GM23338 (cell line): ENCODE measurements around the gene MYH10. TPM values are rescaled to one million over a fixed set of nuclear protein-coding genes. Genes with fewer than 3 reads are reported as not detected.

ENCODE experiments used
- ATAC-seq: fragments of 200-7000 bp; cut with Tn5 transposase; 3 replicates; pipeline ENCODE4 v1.9.1; 2020
- DNase-seq: peaks from one replicate; pipeline ENCODE4 v3.0.0-alpha.2; 2015; ENCODE audit warnings: low spot score
- H2AFZ ChIP-seq: fragments of 200-600 bp; sonication (generic); 2 replicates; pipeline ENCODE4 v1.8.0; 2016; ENCODE audit warnings: antibody characterized with exemption, mild to moderate bottlenecking, moderate library complexity
- H3F3A ChIP-seq: fragments of 200-600 bp; sonication (generic); replicated peaks from 2 replicates; pipeline ENCODE4 v1.8.0; 2017; ENCODE audit warnings: antibody characterized with exemption, mixed run types, low read depth
- H3K27ac ChIP-seq: fragments of 200-600 bp; sonication (generic); 2 replicates; pipeline ENCODE4 v1.6.1; 2016; ENCODE audit warnings: low read depth
- H3K27me3 ChIP-seq: fragments of 200-600 bp; sonication (generic); 2 replicates; pipeline ENCODE4 v1.8.0; 2016; ENCODE audit warnings: mild to moderate bottlenecking, mixed run types, moderate library complexity; ENCODE audit not compliant: insufficient read depth
- H3K36me3 ChIP-seq: fragments of 200-600 bp; sonication (generic); 2 replicates; pipeline ENCODE4 v1.8.0; 2016; ENCODE audit warnings: mild to moderate bottlenecking; ENCODE audit not compliant: insufficient read depth
- H3K4me1 ChIP-seq: fragments of 200-600 bp; sonication (generic); 2 replicates; pipeline ENCODE4 v1.8.0; 2016; ENCODE audit warnings: mild to moderate bottlenecking, moderate library complexity; ENCODE audit not compliant: insufficient read depth
- H3K4me2 ChIP-seq: fragments of 200-600 bp; sonication (generic); 2 replicates; pipeline ENCODE4 v1.7.1; 2017; ENCODE audit warnings: mixed run types
- H3K4me3 ChIP-seq: fragments of 200-600 bp; sonication (generic); 2 replicates; pipeline ENCODE4 v1.6.1; 2016; ENCODE audit warnings: mixed run types
- H3K79me2 ChIP-seq: fragments of 200-600 bp; sonication (generic); replicated peaks from 2 replicates; pipeline ENCODE4 v1.8.0; 2017; ENCODE audit warnings: mild to moderate bottlenecking; ENCODE audit not compliant: insufficient read depth
- H3K9me2 ChIP-seq: fragments of 200-600 bp; sonication (generic); 2 replicates; pipeline ENCODE4 v1.8.0; 2017; ENCODE audit not compliant: insufficient read depth
- H4K20me1 ChIP-seq: fragments of 200-600 bp; sonication (generic); replicated peaks from 2 replicates; pipeline ENCODE4 v1.8.0; 2017; ENCODE audit warnings: mild to moderate bottlenecking; ENCODE audit not compliant: insufficient read depth
- H3K27ac Mint-ChIP-seq: 2 replicates; pipeline ENCODE4 v1.8.0; 2020; ENCODE audit warnings: inconsistent platforms, mild to moderate bottlenecking, moderate library complexity, mixed read lengths
- H3K27me3 Mint-ChIP-seq: 3 replicates; pipeline ENCODE4 v1.8.0; 2022; ENCODE audit warnings: low read depth, mild to moderate bottlenecking, moderate library complexity, mixed read lengths, inconsistent platforms; ENCODE audit not compliant: insufficient read depth, poor library complexity
- H3K36me3 Mint-ChIP-seq: 3 replicates; pipeline ENCODE4 v1.8.0; 2021; ENCODE audit warnings: low read depth, mild to moderate bottlenecking, inconsistent platforms, moderate library complexity, mixed read lengths
- H3K4me1 Mint-ChIP-seq: 3 replicates; pipeline ENCODE4 v1.8.0; 2020; ENCODE audit warnings: mild to moderate bottlenecking, inconsistent platforms, mixed read lengths
- H3K4me3 Mint-ChIP-seq: 3 replicates; pipeline ENCODE4 v1.8.0; 2021; ENCODE audit warnings: moderate library complexity, mild to moderate bottlenecking, inconsistent platforms, mixed read lengths
- H3K9me3 Mint-ChIP-seq: 3 replicates; pipeline ENCODE4 v1.8.0; 2020; ENCODE audit warnings: moderate library complexity, mild to moderate bottlenecking, inconsistent platforms, mixed read lengths
- JUNB ChIP-seq: IDR thresholded peaks from one replicate; pipeline ENCODE4 v1.6.1; 2016; ENCODE audit warnings: antibody characterized with exemption; ENCODE audit not compliant: unreplicated experiment
- NANOG ChIP-seq: IDR thresholded peaks from 2 replicates; pipeline ENCODE4 v1.6.1; 2016; ENCODE audit warnings: antibody characterized with exemption, borderline replicate concordance
- POLR2AphosphoS5 ChIP-seq: IDR thresholded peaks from 2 replicates; pipeline ENCODE4 v1.6.1; 2016; ENCODE audit warnings: antibody characterized with exemption, low read depth
- REST ChIP-seq: IDR thresholded peaks from one replicate; pipeline ENCODE4 v1.6.1; 2018; ENCODE audit warnings: antibody characterized with exemption; ENCODE audit not compliant: unreplicated experiment
- STAT1 ChIP-seq: IDR thresholded peaks from one replicate; pipeline ENCODE4 v1.6.1; 2016; ENCODE audit warnings: antibody characterized with exemption; ENCODE audit not compliant: unreplicated experiment
- ZNF114 ChIP-seq: fragments of 250-450 bp; sonication (Bioruptor Pico); IDR thresholded peaks from 2 replicates; pipeline ENCODE4 v1.5.0; 2020; ENCODE audit warnings: mild to moderate bottlenecking, moderate library complexity
- ZNF331 ChIP-seq: fragments of 250-450 bp; sonication (Bioruptor Pico); IDR thresholded peaks from 2 replicates; pipeline ENCODE4 v1.5.0; 2020; ENCODE audit warnings: low read depth, mild to moderate bottlenecking, moderate library complexity
- polyA plus RNA-seq: library from polyadenylated mRNA; unstranded; fragments of >200 nt; fragmentation: Nextera tagmentation; extraction: Ambion mirVana; gene quantifications from 2 replicates; pipeline ENCODE4 v1.2.1, GENCODE V29; 2016
- total RNA-seq: library from RNA; depleted of rRNA; stranded (reverse); fragments of >200 nt; shearing (Covaris generic); gene quantifications from 2 replicates; pipeline ENCODE4 v1.2.3, GENCODE V29; 2014
- TF ChIP-seq, protein P1 (sequence below): IDR thresholded peaks from 2 replicates; pipeline ENCODE4 v1.6.1; 2016; ENCODE audit warnings: antibody characterized with exemption
- TF ChIP-seq, protein P2 (sequence below): fragments of 250-450 bp; sonication (Bioruptor Pico); IDR thresholded peaks from 2 replicates; pipeline ENCODE4 v1.5.0; 2020; ENCODE audit warnings: mild to moderate bottlenecking, moderate library complexity

MYH10 gene
- total and polyA plus RNA-seq, 2 experiments from 2014 or later = 89.5 to 230 TPM

DNA sequence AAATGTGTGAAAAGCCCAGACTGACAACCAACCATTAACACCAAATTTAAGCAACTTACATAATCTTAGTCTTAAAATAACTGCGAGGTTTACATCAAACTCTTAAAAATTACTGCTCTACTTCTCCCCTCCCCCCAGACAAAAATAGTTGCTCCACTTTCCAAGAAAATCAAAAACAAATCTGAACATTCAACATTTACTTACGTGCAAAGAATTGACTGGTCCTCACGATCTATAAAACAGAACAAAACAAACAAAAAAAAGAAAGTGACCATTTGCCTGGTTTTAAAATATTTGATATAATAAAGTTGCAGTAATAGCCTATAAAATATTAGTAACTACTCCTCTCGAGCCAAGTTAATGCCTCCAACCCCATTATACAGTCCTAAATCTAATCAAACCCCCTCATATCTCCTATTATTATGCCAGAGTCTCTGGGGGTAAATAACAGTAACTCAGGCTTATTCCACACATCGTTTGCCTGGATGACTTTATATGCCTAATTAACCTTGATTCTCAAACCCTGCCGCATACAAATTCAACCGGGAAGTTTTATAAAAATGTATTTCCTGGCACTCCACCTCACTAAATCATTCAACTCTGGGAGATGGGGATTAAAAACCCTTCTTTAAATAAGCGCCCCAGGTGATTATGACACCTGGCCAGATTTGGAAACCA, 41.5 kb downstream of the MYH10 start:
- TF ChIP-seq STAT1 (no peak), JUNB (no peak), NANOG (no peak), REST (no peak), ZNF331 (no peak), POLR2AphosphoS5 (no peak)
- TF ChIP-seq, protein P1, sequence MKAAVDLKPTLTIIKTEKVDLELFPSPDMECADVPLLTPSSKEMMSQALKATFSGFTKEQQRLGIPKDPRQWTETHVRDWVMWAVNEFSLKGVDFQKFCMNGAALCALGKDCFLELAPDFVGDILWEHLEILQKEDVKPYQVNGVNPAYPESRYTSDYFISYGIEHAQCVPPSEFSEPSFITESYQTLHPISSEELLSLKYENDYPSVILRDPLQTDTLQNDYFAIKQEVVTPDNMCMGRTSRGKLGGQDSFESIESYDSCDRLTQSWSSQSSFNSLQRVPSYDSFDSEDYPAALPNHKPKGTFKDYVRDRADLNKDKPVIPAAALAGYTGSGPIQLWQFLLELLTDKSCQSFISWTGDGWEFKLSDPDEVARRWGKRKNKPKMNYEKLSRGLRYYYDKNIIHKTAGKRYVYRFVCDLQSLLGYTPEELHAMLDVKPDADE = no peak
- H3K36me3 Mint-ChIP-seq = peaks cover 42% of the 10 kb centered on the region
- H3K4me1 Mint-ChIP-seq = no peaks in the 10 kb centered on the region; the same call in 2 of the 3 replicates
- H2AFZ ChIP-seq = no peak overlapping the region
- H3K4me3 ChIP-seq = no peak overlapping the region
- H3K9me3 Mint-ChIP-seq = no peaks in the 10 kb centered on the region
- H3K4me2 ChIP-seq = no peak overlapping the region
- no peak overlapping the region for H3K27ac ChIP-seq
- ATAC-seq (no peak), DNase-seq (no peak)
- H3K27ac Mint-ChIP-seq = no peak overlapping the region
- no peaks in the 10 kb centered on the region for H3K27me3 ChIP-seq
- no peaks in the 10 kb centered on the region for H3F3A ChIP-seq
- peaks cover 95% of the 10 kb centered on the region for H3K79me2 ChIP-seq
- no peaks in the 10 kb centered on the region for H3K27me3 Mint-ChIP-seq
- H3K4me3 Mint-ChIP-seq = no peak overlapping the region
- peaks cover 39% of the 10 kb centered on the region for H4K20me1 ChIP-seq
- H3K36me3 ChIP-seq = no peaks in the 10 kb centered on the region
- H3K4me1 ChIP-seq = no peaks in the 10 kb centered on the region
- H3K9me2 ChIP-seq = peaks cover 2% of the 10 kb centered on the region; the same call in 1 of the 2 replicates

GRCh38 chr17:8586766-8587165, 43.8 kb downstream of the MYH10 start:
- Histone ChIP-seq H3K9me2 (peaks cover 2% of the 10 kb centered on the region; the same call in 1 of the 2 replicates), H2AFZ (no peak overlapping the region), H3K4me2 (no peak overlapping the region), H3K4me1 (no peaks in the 10 kb centered on the region), H3K4me3 (no peak overlapping the region), H3K27ac (no peak overlapping the region), H3K36me3 (no peaks in the 10 kb centered on the region), H3K27me3 (no peaks in the 10 kb centered on the region), H3K79me2 (peaks cover 95% of the 10 kb centered on the region), H3F3A (no peaks in the 10 kb centered on the region), H4K20me1 (peaks cover 31% of the 10 kb centered on the region)
- Mint-ChIP-seq H3K4me1 (peaks cover 7% of the 10 kb centered on the region), H3K27me3 (no peaks in the 10 kb centered on the region), H3K36me3 (peaks cover 44% of the 10 kb centered on the region), H3K9me3 (no peaks in the 10 kb centered on the region), H3K4me3 (no peak overlapping the region), H3K27ac (no peak overlapping the region)
- no peak for DNase-seq
- ATAC-seq = no peak
- TF ChIP-seq ZNF331 = no peak
- TF ChIP-seq STAT1 = no peak
- TF ChIP-seq, protein P2, sequence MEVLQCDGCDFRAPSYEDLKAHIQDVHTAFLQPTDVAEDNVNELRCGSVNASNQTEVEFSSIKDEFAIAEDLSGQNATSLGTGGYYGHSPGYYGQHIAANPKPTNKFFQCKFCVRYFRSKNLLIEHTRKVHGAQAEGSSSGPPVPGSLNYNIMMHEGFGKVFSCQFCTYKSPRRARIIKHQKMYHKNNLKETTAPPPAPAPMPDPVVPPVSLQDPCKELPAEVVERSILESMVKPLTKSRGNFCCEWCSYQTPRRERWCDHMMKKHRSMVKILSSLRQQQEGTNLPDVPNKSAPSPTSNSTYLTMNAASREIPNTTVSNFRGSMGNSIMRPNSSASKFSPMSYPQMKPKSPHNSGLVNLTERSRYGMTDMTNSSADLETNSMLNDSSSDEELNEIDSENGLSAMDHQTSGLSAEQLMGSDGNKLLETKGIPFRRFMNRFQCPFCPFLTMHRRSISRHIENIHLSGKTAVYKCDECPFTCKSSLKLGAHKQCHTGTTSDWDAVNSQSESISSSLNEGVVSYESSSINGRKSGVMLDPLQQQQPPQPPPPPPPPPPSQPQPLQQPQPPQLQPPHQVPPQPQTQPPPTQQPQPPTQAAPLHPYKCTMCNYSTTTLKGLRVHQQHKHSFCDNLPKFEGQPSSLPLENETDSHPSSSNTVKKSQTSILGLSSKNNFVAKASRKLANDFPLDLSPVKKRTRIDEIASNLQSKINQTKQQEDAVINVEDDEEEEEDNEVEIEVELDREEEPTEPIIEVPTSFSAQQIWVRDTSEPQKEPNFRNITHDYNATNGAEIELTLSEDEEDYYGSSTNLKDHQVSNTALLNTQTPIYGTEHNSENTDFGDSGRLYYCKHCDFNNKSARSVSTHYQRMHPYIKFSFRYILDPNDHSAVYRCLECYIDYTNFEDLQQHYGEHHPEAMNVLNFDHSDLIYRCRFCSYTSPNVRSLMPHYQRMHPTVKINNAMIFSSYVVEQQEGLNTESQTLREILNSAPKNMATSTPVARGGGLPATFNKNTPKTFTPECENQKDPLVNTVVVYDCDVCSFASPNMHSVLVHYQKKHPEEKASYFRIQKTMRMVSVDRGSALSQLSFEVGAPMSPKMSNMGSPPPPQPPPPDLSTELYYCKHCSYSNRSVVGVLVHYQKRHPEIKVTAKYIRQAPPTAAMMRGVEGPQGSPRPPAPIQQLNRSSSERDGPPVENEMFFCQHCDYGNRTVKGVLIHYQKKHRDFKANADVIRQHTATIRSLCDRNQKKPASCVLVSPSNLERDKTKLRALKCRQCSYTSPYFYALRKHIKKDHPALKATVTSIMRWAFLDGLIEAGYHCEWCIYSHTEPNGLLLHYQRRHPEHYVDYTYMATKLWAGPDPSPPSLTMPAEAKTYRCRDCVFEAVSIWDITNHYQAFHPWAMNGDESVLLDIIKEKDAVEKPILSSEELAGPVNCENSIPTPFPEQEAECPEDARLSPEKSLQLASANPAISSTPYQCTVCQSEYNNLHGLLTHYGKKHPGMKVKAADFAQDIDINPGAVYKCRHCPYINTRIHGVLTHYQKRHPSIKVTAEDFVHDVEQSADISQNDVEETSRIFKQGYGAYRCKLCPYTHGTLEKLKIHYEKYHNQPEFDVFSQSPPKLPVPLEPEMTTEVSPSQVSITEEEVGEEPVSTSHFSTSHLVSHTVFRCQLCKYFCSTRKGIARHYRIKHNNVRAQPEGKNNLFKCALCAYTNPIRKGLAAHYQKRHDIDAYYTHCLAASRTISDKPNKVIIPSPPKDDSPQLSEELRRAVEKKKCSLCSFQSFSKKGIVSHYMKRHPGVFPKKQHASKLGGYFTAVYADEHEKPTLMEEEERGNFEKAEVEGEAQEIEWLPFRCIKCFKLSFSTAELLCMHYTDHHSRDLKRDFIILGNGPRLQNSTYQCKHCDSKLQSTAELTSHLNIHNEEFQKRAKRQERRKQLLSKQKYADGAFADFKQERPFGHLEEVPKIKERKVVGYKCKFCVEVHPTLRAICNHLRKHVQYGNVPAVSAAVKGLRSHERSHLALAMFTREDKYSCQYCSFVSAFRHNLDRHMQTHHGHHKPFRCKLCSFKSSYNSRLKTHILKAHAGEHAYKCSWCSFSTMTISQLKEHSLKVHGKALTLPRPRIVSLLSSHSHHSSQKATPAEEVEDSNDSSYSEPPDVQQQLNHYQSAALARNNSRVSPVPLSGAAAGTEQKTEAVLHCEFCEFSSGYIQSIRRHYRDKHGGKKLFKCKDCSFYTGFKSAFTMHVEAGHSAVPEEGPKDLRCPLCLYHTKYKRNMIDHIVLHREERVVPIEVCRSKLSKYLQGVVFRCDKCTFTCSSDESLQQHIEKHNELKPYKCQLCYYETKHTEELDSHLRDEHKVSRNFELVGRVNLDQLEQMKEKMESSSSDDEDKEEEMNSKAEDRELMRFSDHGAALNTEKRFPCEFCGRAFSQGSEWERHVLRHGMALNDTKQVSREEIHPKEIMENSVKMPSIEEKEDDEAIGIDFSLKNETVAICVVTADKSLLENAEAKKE (CRISPR knock-in tag) = no peak
- no peak for TF ChIP-seq ZNF114 (CRISPR knock-in tag)
